ENCODE results near the gene NSG2. TPM values are rescaled to one million over a fixed set of nuclear protein-coding genes. Genes with fewer than 3 reads are reported as not detected.

NSG2 gene
- total and polyA plus RNA-seq, 4 donors = 0.14 TPM; not detected in 3

DNA sequence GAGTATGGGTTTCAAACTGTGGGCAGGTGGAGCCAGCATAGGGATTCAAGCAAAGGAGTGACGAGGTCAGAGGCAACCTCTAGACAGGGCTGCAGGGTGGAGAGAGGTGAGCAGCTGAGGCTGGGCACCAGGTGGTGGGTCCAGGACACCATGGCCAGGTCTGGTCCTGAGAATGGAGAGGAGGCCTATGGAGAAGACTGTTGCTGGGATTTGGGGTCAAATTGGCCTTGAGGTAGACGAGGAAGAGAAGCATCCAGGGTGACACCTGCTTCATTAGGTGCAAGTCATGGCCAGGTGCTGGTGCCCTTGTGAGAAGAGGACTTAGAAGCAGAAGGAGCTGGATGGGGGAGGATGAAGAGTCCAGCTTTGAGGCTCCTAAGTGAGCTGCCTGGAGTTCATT lies 99.6 kb downstream of the NSG2 start:
- DNase-seq (ENCODE audit: low spot score) = no peak

DNA sequence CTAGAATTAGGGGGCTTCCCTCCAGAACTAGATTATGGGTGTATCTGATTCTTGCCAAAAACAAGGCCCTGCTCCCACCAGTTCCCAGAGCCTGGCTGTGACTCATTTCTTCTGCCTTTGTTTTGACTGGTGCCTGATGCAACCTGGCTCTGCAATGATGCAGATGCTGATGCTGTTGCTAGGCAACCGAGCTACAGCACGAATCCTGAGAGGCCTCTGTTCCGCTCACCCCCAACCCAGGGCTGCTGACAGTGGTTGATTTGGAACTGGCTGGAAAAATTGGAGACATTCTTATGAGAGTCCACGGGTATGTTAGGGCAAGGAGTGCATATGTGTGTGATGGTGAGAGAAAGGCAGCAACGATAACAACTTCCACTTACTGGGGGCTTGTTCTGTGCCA lies 100.3 kb downstream of the NSG2 start:
- 66% methylated on average over 5 of the region's 5 CpGs for WGBS
- DNase-seq (ENCODE audit: low spot score) = no peak
- no peak overlapping the region for H3K4me3 ChIP-seq (ENCODE audit: low read depth in 1 of 3, low read length in 3 of 3)
- TF ChIP-seq, protein P1, sequence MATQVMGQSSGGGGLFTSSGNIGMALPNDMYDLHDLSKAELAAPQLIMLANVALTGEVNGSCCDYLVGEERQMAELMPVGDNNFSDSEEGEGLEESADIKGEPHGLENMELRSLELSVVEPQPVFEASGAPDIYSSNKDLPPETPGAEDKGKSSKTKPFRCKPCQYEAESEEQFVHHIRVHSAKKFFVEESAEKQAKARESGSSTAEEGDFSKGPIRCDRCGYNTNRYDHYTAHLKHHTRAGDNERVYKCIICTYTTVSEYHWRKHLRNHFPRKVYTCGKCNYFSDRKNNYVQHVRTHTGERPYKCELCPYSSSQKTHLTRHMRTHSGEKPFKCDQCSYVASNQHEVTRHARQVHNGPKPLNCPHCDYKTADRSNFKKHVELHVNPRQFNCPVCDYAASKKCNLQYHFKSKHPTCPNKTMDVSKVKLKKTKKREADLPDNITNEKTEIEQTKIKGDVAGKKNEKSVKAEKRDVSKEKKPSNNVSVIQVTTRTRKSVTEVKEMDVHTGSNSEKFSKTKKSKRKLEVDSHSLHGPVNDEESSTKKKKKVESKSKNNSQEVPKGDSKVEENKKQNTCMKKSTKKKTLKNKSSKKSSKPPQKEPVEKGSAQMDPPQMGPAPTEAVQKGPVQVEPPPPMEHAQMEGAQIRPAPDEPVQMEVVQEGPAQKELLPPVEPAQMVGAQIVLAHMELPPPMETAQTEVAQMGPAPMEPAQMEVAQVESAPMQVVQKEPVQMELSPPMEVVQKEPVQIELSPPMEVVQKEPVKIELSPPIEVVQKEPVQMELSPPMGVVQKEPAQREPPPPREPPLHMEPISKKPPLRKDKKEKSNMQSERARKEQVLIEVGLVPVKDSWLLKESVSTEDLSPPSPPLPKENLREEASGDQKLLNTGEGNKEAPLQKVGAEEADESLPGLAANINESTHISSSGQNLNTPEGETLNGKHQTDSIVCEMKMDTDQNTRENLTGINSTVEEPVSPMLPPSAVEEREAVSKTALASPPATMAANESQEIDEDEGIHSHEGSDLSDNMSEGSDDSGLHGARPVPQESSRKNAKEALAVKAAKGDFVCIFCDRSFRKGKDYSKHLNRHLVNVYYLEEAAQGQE (IDR thresholded peaks at IDR 0.05) = no peak
- TF ChIP-seq, protein P2, sequence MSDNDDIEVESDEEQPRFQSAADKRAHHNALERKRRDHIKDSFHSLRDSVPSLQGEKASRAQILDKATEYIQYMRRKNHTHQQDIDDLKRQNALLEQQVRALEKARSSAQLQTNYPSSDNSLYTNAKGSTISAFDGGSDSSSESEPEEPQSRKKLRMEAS (IDR thresholded peaks at IDR 0.05) = no peak
- no peak for TF ChIP-seq RXRA (IDR thresholded peaks at IDR 0.05)
- no peak for TF ChIP-seq GABPA (IDR thresholded peaks at IDR 0.05 in 1 of 2, conservative IDR thresholded peaks at IDR 0.05 in 1 of 2)
- TF ChIP-seq, protein P3, sequence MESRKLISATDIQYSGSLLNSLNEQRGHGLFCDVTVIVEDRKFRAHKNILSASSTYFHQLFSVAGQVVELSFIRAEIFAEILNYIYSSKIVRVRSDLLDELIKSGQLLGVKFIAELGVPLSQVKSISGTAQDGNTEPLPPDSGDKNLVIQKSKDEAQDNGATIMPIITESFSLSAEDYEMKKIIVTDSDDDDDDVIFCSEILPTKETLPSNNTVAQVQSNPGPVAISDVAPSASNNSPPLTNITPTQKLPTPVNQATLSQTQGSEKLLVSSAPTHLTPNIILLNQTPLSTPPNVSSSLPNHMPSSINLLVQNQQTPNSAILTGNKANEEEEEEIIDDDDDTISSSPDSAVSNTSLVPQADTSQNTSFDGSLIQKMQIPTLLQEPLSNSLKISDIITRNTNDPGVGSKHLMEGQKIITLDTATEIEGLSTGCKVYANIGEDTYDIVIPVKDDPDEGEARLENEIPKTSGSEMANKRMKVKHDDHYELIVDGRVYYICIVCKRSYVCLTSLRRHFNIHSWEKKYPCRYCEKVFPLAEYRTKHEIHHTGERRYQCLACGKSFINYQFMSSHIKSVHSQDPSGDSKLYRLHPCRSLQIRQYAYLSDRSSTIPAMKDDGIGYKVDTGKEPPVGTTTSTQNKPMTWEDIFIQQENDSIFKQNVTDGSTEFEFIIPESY (IDR thresholded peaks at IDR 0.05) = no peak

More for the DNA sequence above, 99.6 kb downstream of the NSG2 start:
- H3K4me3 ChIP-seq (ENCODE audit: low read depth in 1 of 3, low read length in 3 of 3) = no peak overlapping the region
- no peaks in the 10 kb centered on the region for H3K9me3 ChIP-seq (ENCODE audit: control insufficient read depth in 4 of 4, low read length in 3 of 4)
- no peaks in the 10 kb centered on the region for H3K27me3 ChIP-seq (ENCODE audit: control insufficient read depth in 4 of 4, insufficient read depth in 4 of 4, low read length in 3 of 4)
- no peak overlapping the region for H3K27ac ChIP-seq (ENCODE audit: low read depth in 1 of 2, low read length in 2 of 2)
- WGBS = 73% methylated on average over 2 of the region's 2 CpGs
- TF ChIP-seq GABPA (IDR thresholded peaks at IDR 0.05 in 1 of 2, conservative IDR thresholded peaks at IDR 0.05 in 1 of 2) (no peak), EGR1 (IDR thresholded peaks at IDR 0.05; ENCODE audit: low read depth in 2 of 2) (no peak), YY1 (IDR thresholded peaks at IDR 0.05) (no peak), SP1 (IDR thresholded peaks at IDR 0.05) (no peak), FOXA2 (IDR thresholded peaks at IDR 0.05) (no peak), JUND (IDR thresholded peaks at IDR 0.05) (no peak), TAF1 (conservative IDR thresholded peaks at IDR 0.05) (no peak), FOXA1 (IDR thresholded peaks at IDR 0.05) (no peak), RAD21 (IDR thresholded peaks at IDR 0.05) (no peak), HNF4A (conservative IDR thresholded peaks at IDR 0.05) (no peak), NR2F2 (IDR thresholded peaks at IDR 0.05) (no peak), RXRA (IDR thresholded peaks at IDR 0.05) (no peak)
- TF ChIP-seq, protein P1 (IDR thresholded peaks at IDR 0.05) = no peak
- TF ChIP-seq, protein P4, sequence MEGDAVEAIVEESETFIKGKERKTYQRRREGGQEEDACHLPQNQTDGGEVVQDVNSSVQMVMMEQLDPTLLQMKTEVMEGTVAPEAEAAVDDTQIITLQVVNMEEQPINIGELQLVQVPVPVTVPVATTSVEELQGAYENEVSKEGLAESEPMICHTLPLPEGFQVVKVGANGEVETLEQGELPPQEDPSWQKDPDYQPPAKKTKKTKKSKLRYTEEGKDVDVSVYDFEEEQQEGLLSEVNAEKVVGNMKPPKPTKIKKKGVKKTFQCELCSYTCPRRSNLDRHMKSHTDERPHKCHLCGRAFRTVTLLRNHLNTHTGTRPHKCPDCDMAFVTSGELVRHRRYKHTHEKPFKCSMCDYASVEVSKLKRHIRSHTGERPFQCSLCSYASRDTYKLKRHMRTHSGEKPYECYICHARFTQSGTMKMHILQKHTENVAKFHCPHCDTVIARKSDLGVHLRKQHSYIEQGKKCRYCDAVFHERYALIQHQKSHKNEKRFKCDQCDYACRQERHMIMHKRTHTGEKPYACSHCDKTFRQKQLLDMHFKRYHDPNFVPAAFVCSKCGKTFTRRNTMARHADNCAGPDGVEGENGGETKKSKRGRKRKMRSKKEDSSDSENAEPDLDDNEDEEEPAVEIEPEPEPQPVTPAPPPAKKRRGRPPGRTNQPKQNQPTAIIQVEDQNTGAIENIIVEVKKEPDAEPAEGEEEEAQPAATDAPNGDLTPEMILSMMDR (IDR thresholded peaks at IDR 0.05; ENCODE audit: low read depth, low read length, missing input control) = no peak
- TF ChIP-seq, protein P3 (IDR thresholded peaks at IDR 0.05) = no peak
- TF ChIP-seq, protein P2 (IDR thresholded peaks at IDR 0.05) = no peak
- TF ChIP-seq, protein P5, sequence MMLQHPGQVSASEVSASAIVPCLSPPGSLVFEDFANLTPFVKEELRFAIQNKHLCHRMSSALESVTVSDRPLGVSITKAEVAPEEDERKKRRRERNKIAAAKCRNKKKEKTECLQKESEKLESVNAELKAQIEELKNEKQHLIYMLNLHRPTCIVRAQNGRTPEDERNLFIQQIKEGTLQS (IDR thresholded peaks at IDR 0.05) = no peak
- H3K9ac ChIP-seq (ENCODE audit: low read depth in 1 of 2, low read length in 2 of 2) = no peak overlapping the region
- H3K36me3 ChIP-seq (ENCODE audit: control insufficient read depth in 4 of 4, insufficient read depth in 3 of 4, low read depth in 1 of 4, low read length in 3 of 4) = no peaks in the 10 kb centered on the region
- no peaks in the 10 kb centered on the region for H3K4me1 ChIP-seq (ENCODE audit: control insufficient read depth in 4 of 4, insufficient read depth in 4 of 4, low read length in 3 of 4)

More for the DNA sequence above, 100.3 kb downstream of the NSG2 start:
- Histone ChIP-seq H3K4me1 (ENCODE audit: control insufficient read depth in 4 of 4, insufficient read depth in 4 of 4, low read length in 3 of 4) (no peaks in the 10 kb centered on the region), H3K9ac (ENCODE audit: low read depth in 1 of 2, low read length in 2 of 2) (no peak overlapping the region), H3K27me3 (ENCODE audit: control insufficient read depth in 4 of 4, insufficient read depth in 4 of 4, low read length in 3 of 4) (no peaks in the 10 kb centered on the region), H3K9me3 (ENCODE audit: control insufficient read depth in 4 of 4, low read length in 3 of 4) (no peaks in the 10 kb centered on the region), H3K36me3 (ENCODE audit: control insufficient read depth in 4 of 4, insufficient read depth in 3 of 4, low read depth in 1 of 4, low read length in 3 of 4) (no peaks in the 10 kb centered on the region), H3K27ac (ENCODE audit: low read depth in 1 of 2, low read length in 2 of 2) (no peak overlapping the region)
